GM23248 (cell line): ENCODE measurements around the gene DNASE1L2. TPM values are rescaled to one million over a fixed set of nuclear protein-coding genes. Genes with fewer than 3 reads are reported as not detected.
A peak's percentile ranks its signal among the peaks of the same experiment; 100 is the strongest.

ENCODE experiments used
- DNase-seq: peaks from one replicate; pipeline ENCODE4 v3.0.0-alpha.2; 2015
- H2AFZ ChIP-seq: fragments of 200-600 bp; sonication (generic); 2 replicates; pipeline ENCODE4 v1.6.1; 2016; ENCODE audit warnings: antibody characterized with exemption
- H3F3A ChIP-seq: fragments of 200-600 bp; sonication (generic); 2 replicates; pipeline ENCODE4 v1.6.1; 2016; ENCODE audit warnings: mild to moderate bottlenecking, antibody characterized with exemption, mixed run types; ENCODE audit not compliant: insufficient read depth
- H3K27ac ChIP-seq: fragments of 200-600 bp; sonication (generic); 2 replicates; pipeline ENCODE4 v1.5.1; 2016; ENCODE audit warnings: mild to moderate bottlenecking
- H3K27me3 ChIP-seq: fragments of 200-600 bp; sonication (generic); replicated peaks from 2 replicates; pipeline ENCODE4 v1.6.1; 2016; ENCODE audit warnings: mild to moderate bottlenecking; ENCODE audit not compliant: insufficient read depth
- H3K36me3 ChIP-seq: fragments of 200-600 bp; sonication (generic); 2 replicates; pipeline ENCODE4 v1.6.1; 2016; ENCODE audit warnings: low read depth, mild to moderate bottlenecking
- H3K4me1 ChIP-seq: fragments of 200-600 bp; sonication (generic); 2 replicates; pipeline ENCODE4 v1.6.1; 2016; ENCODE audit warnings: mild to moderate bottlenecking; ENCODE audit not compliant: insufficient read depth
- H3K4me2 ChIP-seq: fragments of 200-600 bp; sonication (generic); one replicate; pipeline ENCODE4 v1.6.1; 2016; ENCODE audit warnings: mild to moderate bottlenecking; ENCODE audit not compliant: unreplicated experiment
- H3K4me3 ChIP-seq: fragments of 200-600 bp; sonication (generic); 2 replicates; pipeline ENCODE4 v1.5.1; 2016; ENCODE audit warnings: mild to moderate bottlenecking
- H3K79me2 ChIP-seq: fragments of 200-600 bp; sonication (generic); 2 replicates; pipeline ENCODE4 v1.6.1; 2016; ENCODE audit warnings: mild to moderate bottlenecking; ENCODE audit not compliant: insufficient read depth
- H3K9ac ChIP-seq: fragments of 200-600 bp; sonication (generic); 2 replicates; pipeline ENCODE4 v1.6.1; 2016; ENCODE audit warnings: mild to moderate bottlenecking
- H3K9me2 ChIP-seq: fragments of 200-600 bp; sonication (generic); 2 replicates; pipeline ENCODE4 v1.6.1; 2016; ENCODE audit warnings: mixed run types, mild to moderate bottlenecking, moderate library complexity; ENCODE audit not compliant: insufficient read depth
- H3K9me3 ChIP-seq: fragments of 200-600 bp; sonication (generic); one replicate; pipeline ENCODE4 v1.6.1; 2017; ENCODE audit warnings: low read depth
- H4K20me1 ChIP-seq: fragments of 200-600 bp; sonication (generic); 2 replicates; pipeline ENCODE4 v1.6.0; 2016; ENCODE audit not compliant: insufficient read depth
- EZH2 ChIP-seq: fragments of 200-600 bp; sonication (generic); IDR thresholded peaks from 2 replicates; pipeline ENCODE4 v1.6.1; 2018; ENCODE audit warnings: antibody characterized with exemption, mild to moderate bottlenecking; ENCODE audit not compliant: insufficient read depth, poor library complexity, severe bottlenecking
- EZH2phosphoT487 ChIP-seq: fragments of 200-600 bp; sonication (generic); IDR thresholded peaks from 2 replicates; pipeline ENCODE4 v1.6.1; 2018; ENCODE audit warnings: antibody characterized with exemption, moderate library complexity, mild to moderate bottlenecking, low read depth; ENCODE audit not compliant: insufficient read depth
- WGBS, 2 experiments: methylation state at CpG; one replicate each; pipeline ENCODE4 v1.1.6; 2015 to 2017; ENCODE audit warnings: low lambda C conversion rate in 2 of 2, low coverage in 1 of 2; ENCODE audit errors: missing lambda C conversion rate in 2 of 2; 5-methylcytosine and 5-hydroxymethylcytosine counted together
- in situ Hi-C: fragments of 300-500 bp; cut with MboI; formaldehyde crosslinking; loops from 2 replicates; pipeline ENCODE4 v1.15.0; 2020
- polyA plus RNA-seq: library from polyadenylated mRNA; unstranded; fragments of >200 nt; fragmentation: Nextera tagmentation; extraction: Ambion mirVana; gene quantifications from 2 replicates; pipeline ENCODE4 v1.2.1, GENCODE V29; 2016
- total RNA-seq: library from RNA; depleted of rRNA; stranded (reverse); fragments of >200 nt; shearing (Covaris generic); gene quantifications from 2 replicates; pipeline ENCODE4 v1.2.3, GENCODE V29; 2014

DNASE1L2 gene
- total and polyA plus RNA-seq, 2 experiments from 2014 or later, result 0.89 TPM; not detected in 1

DNA sequence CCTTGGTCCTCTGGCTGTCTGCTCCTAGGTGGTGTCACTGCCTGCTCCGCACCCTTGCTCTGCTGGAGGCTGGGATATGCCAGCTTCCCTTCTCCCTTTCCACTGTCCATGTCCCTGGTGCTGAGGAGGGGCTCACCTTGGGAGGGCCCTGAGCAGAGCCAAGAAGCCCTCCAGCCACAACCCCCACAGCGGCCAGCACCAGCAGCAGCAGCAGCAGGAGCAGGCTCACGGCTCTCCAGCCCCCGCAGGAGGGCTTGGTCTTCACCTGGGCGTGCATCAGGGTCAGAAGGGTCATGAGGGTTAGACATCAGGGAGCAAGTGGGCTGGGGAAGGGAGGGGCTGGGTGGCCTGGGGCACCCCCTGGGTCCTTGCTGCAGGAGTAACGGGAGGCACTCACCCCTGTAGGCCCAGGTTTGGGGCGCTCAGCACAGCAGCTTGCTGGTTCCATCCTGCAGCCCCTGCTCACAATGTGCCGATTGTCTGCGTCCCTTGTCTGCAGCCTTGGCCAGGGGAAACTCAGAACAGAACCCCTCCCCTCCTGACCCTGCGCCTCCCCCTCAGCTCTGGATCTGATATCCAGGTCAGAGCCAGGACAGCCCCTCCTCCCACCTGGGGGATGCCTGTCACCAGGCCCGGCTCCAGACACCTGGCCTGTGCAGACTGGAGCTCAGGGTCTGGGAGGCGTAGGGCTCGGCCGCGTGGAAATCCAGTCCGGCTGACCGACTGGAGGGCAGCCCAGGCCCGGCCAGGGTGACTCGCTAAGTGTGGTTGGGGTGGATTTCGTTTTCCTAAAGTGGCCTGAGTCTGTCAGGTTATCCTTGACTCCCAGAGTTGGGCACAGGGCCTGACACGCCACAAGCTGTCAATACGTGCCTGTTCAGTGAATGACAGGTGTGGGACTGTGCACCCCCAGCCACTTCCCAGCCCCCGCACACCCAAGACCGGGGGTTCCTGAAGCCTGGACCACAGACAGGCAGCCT is 25.6 kb upstream of the DNASE1L2 start, which contains the start of gene BRICD5:
Gene BRICD5 (minus strand): TSS at position 478 of the 980 bp plus-strand sequence. CDS start 30 bp downstream, at position 448.
- H3K36me3 ChIP-seq, result no peaks in the 10 kb centered on the region
- no peak within 1 kb of the TSS for H3K9ac ChIP-seq
- no peak within 1 kb of the TSS for H2AFZ ChIP-seq
- DNase-seq, result no peak
- H3K4me2 ChIP-seq, result no peak within 1 kb of the TSS
- no peaks in the 10 kb centered on the region for H4K20me1 ChIP-seq
- peaks cover 14% of the 10 kb centered on the region for H3K4me1 ChIP-seq
- no peak within 1 kb of the TSS for H3K27ac ChIP-seq
- peaks cover 39% of the 10 kb centered on the region for H3K79me2 ChIP-seq
- no peaks in the 10 kb centered on the region for H3K9me3 ChIP-seq
- WGBS, 2 experiments, result 82 to 84% methylated on average over 24 of the region's 24 CpGs
- no peaks in the 10 kb centered on the region for H3K9me2 ChIP-seq
- TF ChIP-seq EZH2 (no peak), EZH2phosphoT487 (no peak)
- in situ Hi-C loops, result no loop called here
- no peaks in the 10 kb centered on the region for H3K27me3 ChIP-seq
- H3K4me3 ChIP-seq, result no peak within 1 kb of the TSS
- H3F3A ChIP-seq, result no peaks in the 10 kb centered on the region

DNA sequence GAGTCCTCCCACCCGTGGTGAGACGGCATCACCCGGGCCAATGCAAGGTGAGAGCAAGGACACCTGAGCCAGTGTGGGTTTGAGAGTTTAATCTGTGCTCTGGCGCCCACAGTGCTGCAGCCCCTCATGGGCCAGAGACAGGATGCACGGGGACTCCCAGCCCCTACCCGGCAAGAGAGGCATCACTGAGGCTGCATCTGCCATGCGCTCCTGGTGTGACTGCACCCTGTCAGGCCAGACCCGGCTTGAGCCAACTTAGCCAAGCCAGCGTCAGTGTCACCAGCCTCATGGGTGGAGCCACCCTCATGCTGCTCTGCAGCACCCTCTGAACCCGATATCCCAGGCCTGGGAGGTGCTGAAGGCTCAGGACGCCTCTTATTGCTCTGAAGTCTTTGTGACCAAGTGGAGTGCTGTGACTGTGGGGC is 24.3 kb upstream of the DNASE1L2 start:
- H3F3A ChIP-seq, result no peaks in the 10 kb centered on the region
- H3K4me1 ChIP-seq, result peaks cover 10% of the 10 kb centered on the region; the same call in 1 of the 2 replicates
- no peak overlapping the region for H3K9ac ChIP-seq
- no peak overlapping the region for H3K4me3 ChIP-seq
- in situ Hi-C loops, result no loop called here
- no peak for DNase-seq
- H3K4me2 ChIP-seq, result no peak overlapping the region
- no peaks in the 10 kb centered on the region for H3K9me3 ChIP-seq
- TF ChIP-seq EZH2, result no peak
- no peak for TF ChIP-seq EZH2phosphoT487
- H3K79me2 ChIP-seq, result peaks cover 28% of the 10 kb centered on the region
- H3K27ac ChIP-seq, result no peak overlapping the region
- no peaks in the 10 kb centered on the region for H3K36me3 ChIP-seq
- no peaks in the 10 kb centered on the region for H3K27me3 ChIP-seq
- no peaks in the 10 kb centered on the region for H3K9me2 ChIP-seq
- H4K20me1 ChIP-seq, result no peaks in the 10 kb centered on the region
- no peak overlapping the region for H2AFZ ChIP-seq
- WGBS, 2 experiments, result 82 to 84% methylated on average over 11 of the region's 11 CpGs

DNA sequence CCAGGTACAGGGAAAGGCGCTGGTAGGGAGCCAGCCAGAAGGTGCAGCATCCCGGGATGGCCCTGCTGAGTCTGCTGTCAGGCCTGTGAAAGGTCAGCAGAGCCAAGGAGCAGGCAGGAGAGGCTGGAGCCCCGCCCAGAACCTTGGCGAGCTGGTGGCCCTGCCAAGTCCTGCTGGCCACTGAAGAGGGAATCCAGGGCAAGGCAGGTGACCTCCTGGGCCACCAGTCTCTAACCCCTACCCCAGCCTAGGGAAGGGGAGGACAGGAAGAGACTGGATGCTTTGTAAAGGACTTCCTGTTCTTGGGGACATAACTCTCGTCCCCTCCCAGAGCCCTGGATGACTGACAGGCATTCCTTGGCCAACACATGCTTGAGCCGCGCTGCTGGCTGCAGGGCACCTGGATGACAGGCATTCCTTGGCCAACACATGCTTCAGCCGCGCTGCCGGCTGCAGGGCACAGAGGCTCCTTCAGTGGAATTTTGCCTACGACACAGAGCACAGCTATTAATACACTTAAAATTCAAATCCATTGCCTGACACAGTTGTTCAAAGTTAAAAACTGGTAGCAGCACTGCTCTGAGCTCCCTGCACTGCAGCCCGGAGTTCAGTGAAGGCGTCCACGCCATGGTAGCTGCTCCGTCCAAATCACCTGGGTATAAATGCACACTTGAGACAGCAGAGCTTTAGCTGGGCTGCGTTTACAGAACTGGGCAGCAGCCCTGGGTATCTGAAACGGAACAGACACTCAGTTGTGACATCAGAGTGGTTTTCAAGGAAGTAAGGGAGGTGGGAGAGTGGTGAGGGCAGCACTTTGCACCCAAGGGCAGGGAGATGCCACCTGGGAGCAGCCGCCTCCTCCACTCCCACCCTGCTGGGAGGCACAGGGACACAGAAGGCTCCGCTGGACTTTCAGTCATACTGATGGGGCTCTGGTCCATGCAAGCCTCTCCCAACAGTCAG is 23.6 kb upstream of the DNASE1L2 start:
- TF ChIP-seq EZH2 (no peak), EZH2phosphoT487 (no peak)
- DNase-seq, result no peak
- Histone ChIP-seq H3K27me3 (no peaks in the 10 kb centered on the region), H3K4me3 (peak overlapping the region; percentile 72), H4K20me1 (no peaks in the 10 kb centered on the region), H3K4me2 (peak overlapping the region; percentile 87), H3F3A (no peaks in the 10 kb centered on the region), H3K4me1 (peaks cover 10% of the 10 kb centered on the region; the same call in 1 of the 2 replicates), H3K27ac (no peak overlapping the region), H3K79me2 (peaks cover 27% of the 10 kb centered on the region), H3K9ac (peak overlapping the region; percentile 87), H2AFZ (no peak overlapping the region), H3K9me3 (no peaks in the 10 kb centered on the region), H3K36me3 (no peaks in the 10 kb centered on the region), H3K9me2 (no peaks in the 10 kb centered on the region)
- WGBS, 2 experiments, result 57 to 66% methylated on average over 19 of the region's 19 CpGs
- in situ Hi-C loops, result no loop called here
